Ovary (tissue), 3 donors: ENCODE data around the gene BLTP3A.

Experiments
- CTCF ChIP-seq, 3 donors: fragments of 450-650 bp in 2 of 3; fragments of 200-600 bp in 1 of 3; IDR thresholded peaks; one replicate each; pipeline versions ENCODE4 v1.5.1 to v1.8.0; 2016 to 2022; ENCODE audit warnings: antibody characterized with exemption in 3 of 3, mild to moderate bottlenecking in 1 of 3
- EP300 ChIP-seq: sonication (generic); formaldehyde crosslinking; IDR thresholded peaks from one replicate; pipeline ENCODE4 v1.6.1; 2017; ENCODE audit warnings: antibody characterized with exemption
- POLR2A ChIP-seq: fragments of 450-650 bp; IDR thresholded peaks from one replicate; pipeline ENCODE4 v1.6.1; 2017; ENCODE audit warnings: antibody characterized with exemption, mild to moderate bottlenecking, moderate library complexity
- donor health status: DM: no; HTN: no; CAD: no.

- TF ChIP-seq POLR2A, result no peak
- TF ChIP-seq CTCF (IDR thresholded peaks at IDR 0.05), result no peak
- TF ChIP-seq EP300, result no peak
Measured at GRCh38 chr6:34832942-34833341, 41.1 kb downstream of the BLTP3A start.
